ENCODE measurements around the gene OR2A5.

- no peak for TF ChIP-seq POLR2A (IDR thresholded peaks at IDR 0.05)
- no peak for TF ChIP-seq CTCF (IDR thresholded peaks at IDR 0.05)
Measured at GRCh38 chr7:144037414-144038035, 11.2 kb upstream of the OR2A5 start.
